IMR-90 (cell line): Measurements from ENCODE around the gene FEM1B. TPM values are rescaled to one million over a fixed set of nuclear protein-coding genes. Genes with fewer than 3 reads are reported as not detected.

ENCODE experiments used
- ATAC-seq: fragments of 200-7000 bp; cut with Tn5 transposase; 2 replicates; pipeline ENCODE4 v1.9.1; 2020; ENCODE audit warnings: low read depth, mild to moderate bottlenecking, moderate library complexity
- BruUV-seq: library from RNA; stranded (reverse); fragments of 400-500 nt; replicated peaks from 2 replicates; lab custom pipeline; 2021; lab: Mats Ljungman, UMichigan
- CTCF ChIA-PET: fragments of 300-600 bp; formaldehyde crosslinking; extraction: SDS; loops from one replicate; lab custom pipeline; 2021; ENCODE audit warnings: antibody characterized with exemption; lab: Yijun Ruan, JAX
- POLR2A ChIA-PET: fragments of 300-600 bp; sonication (Branson Sonifier 250); formaldehyde crosslinking; loops from one replicate; lab custom pipeline; 2022; ENCODE audit warnings: antibody characterized with exemption; ENCODE audit not compliant: unreplicated experiment; lab: Charles Lee
- DNase-seq: peaks from one replicate; pipeline ENCODE4 v3.0.0; 2013
- H2AFZ ChIP-seq: replicated peaks from 2 replicates; pipeline ENCODE3; 2013; ENCODE audit warnings: low read length, mild to moderate bottlenecking; ENCODE audit not compliant: poor library complexity
- H2AK5ac ChIP-seq: 2 replicates; pipeline ENCODE4 v1.6.1; 2013; ENCODE audit warnings: low read depth, low read length, inconsistent platforms
- H2AK9ac ChIP-seq: replicated peaks from 2 replicates; pipeline ENCODE3; 2013; ENCODE audit warnings: mild to moderate bottlenecking, low read depth, low read length, moderate library complexity; ENCODE audit not compliant: poor library complexity
- H2BK120ac ChIP-seq: 2 replicates; pipeline ENCODE4 v1.6.1; 2013; ENCODE audit warnings: low read depth, low read length, inconsistent platforms
- H2BK15ac ChIP-seq: 3 replicates; pipeline ENCODE4 v1.6.1; 2013; ENCODE audit warnings: low read depth, low read length, inconsistent platforms
- H2BK20ac ChIP-seq: 2 replicates; pipeline ENCODE4 v1.6.1; 2013; ENCODE audit warnings: low read depth, mild to moderate bottlenecking, inconsistent platforms, low read length, moderate library complexity
- H2BK5ac ChIP-seq: 2 replicates; pipeline ENCODE4 v1.6.1; 2013; ENCODE audit warnings: mild to moderate bottlenecking, low read depth, low read length, inconsistent platforms; ENCODE audit not compliant: poor library complexity, severe bottlenecking
- H3K14ac ChIP-seq: replicated peaks from 2 replicates; pipeline ENCODE4 v1.6.1; 2013; ENCODE audit warnings: low read depth, low read length, inconsistent platforms
- H3K18ac ChIP-seq: 2 replicates; pipeline ENCODE4 v1.6.1; 2013; ENCODE audit warnings: low read depth, low read length, control low read depth
- H3K23ac ChIP-seq: 2 replicates; pipeline ENCODE4 v1.6.1; 2013; ENCODE audit warnings: low read depth, low read length, inconsistent platforms
- H3K27ac ChIP-seq: 2 replicates; pipeline ENCODE4 v1.5.1; 2013; ENCODE audit warnings: mild to moderate bottlenecking, control low read depth, low read length; ENCODE audit not compliant: insufficient read depth
- H3K27me3 ChIP-seq: 2 replicates; pipeline ENCODE4 v1.6.1; 2013; ENCODE audit warnings: low read length; ENCODE audit not compliant: control insufficient read depth, insufficient read depth
- H3K36me3 ChIP-seq: 2 replicates; pipeline ENCODE4 v1.6.1; 2013; ENCODE audit warnings: low read length, mixed read lengths; ENCODE audit not compliant: control insufficient read depth, insufficient read depth
- H3K4ac ChIP-seq: 2 replicates; pipeline ENCODE4 v1.6.1; 2013; ENCODE audit warnings: low read depth, low read length, inconsistent platforms
- H3K4me1 ChIP-seq: 2 replicates; pipeline ENCODE4 v1.6.1; 2013; ENCODE audit warnings: low read length, mixed read lengths; ENCODE audit not compliant: control insufficient read depth, insufficient read depth
- H3K4me2 ChIP-seq: 2 replicates; pipeline ENCODE4 v1.6.1; 2013; ENCODE audit warnings: low read depth, mild to moderate bottlenecking, control low read depth, low read length, moderate library complexity
- H3K4me3 ChIP-seq: 2 replicates; pipeline ENCODE4 v1.5.1; 2013; ENCODE audit warnings: low read depth, mild to moderate bottlenecking, control low read depth, low read length, moderate library complexity; ENCODE audit not compliant: insufficient read depth
- H3K56ac ChIP-seq: 2 replicates; pipeline ENCODE4 v1.6.1; 2013; ENCODE audit warnings: low read length, inconsistent platforms; ENCODE audit not compliant: insufficient read depth; ENCODE audit errors: extremely low read depth
- H3K79me1 ChIP-seq, 2 experiments: 2 replicates each; pipeline ENCODE4 v1.6.1; 2013; ENCODE audit warnings: low read length in 2 of 2, inconsistent platforms in 1 of 2, low read depth in 1 of 2
- H3K9ac ChIP-seq: 2 replicates; pipeline ENCODE4 v1.6.1; 2013; ENCODE audit warnings: low read depth, low read length, control low read depth
- H3K9me1 ChIP-seq: 2 replicates; pipeline ENCODE4 v1.6.1; 2013; ENCODE audit warnings: low read length, inconsistent platforms; ENCODE audit not compliant: insufficient read depth
- H3K9me3 ChIP-seq: 2 replicates; pipeline ENCODE4 v1.6.1; 2013; ENCODE audit warnings: low read length; ENCODE audit not compliant: control insufficient read depth, insufficient read depth
- H4K20me1 ChIP-seq: 2 replicates; pipeline ENCODE4 v1.6.1; 2013; ENCODE audit warnings: low read length, inconsistent platforms; ENCODE audit not compliant: insufficient read depth
- H4K5ac ChIP-seq: 2 replicates; pipeline ENCODE4 v1.6.1; 2013; ENCODE audit warnings: mild to moderate bottlenecking, low read depth, low read length, control low read depth
- H4K8ac ChIP-seq, 2 experiments: 2 replicates each; pipeline ENCODE4 v1.6.1; 2013; ENCODE audit warnings: low read depth in 2 of 2, low read length in 2 of 2, control low read depth in 1 of 2, inconsistent platforms in 1 of 2
- H4K91ac ChIP-seq: 2 replicates; pipeline ENCODE4 v1.6.1; 2013; ENCODE audit warnings: low read depth, low read length, inconsistent platforms; ENCODE audit not compliant: insufficient read depth
- BHLHE40 ChIP-seq: fragments of 150-350 bp; IDR thresholded peaks from 2 replicates; pipeline ENCODE4 v1.6.1; 2016; ENCODE audit warnings: mild to moderate bottlenecking, low read depth, low read length
- CEBPB ChIP-seq: IDR thresholded peaks from 2 replicates; pipeline ENCODE4 v1.6.1; 2012; ENCODE audit warnings: low read depth, low read length, improper control_type of control experiment
- CHD1 ChIP-seq: IDR thresholded peaks from 2 replicates; pipeline ENCODE4 v1.6.1; 2012; ENCODE audit warnings: low read depth, low read length, improper control_type of control experiment
- FOS ChIP-seq: fragments of 150-350 bp; IDR thresholded peaks from 2 replicates; pipeline ENCODE4 v1.6.1; 2016; ENCODE audit warnings: low read depth, low read length
- MAFK ChIP-seq: IDR thresholded peaks from 2 replicates; pipeline ENCODE4 v1.6.1; 2012; ENCODE audit warnings: low read depth, low read length, improper control_type of control experiment
- MAZ ChIP-seq: IDR thresholded peaks from 2 replicates; pipeline ENCODE4 v1.6.1; 2012; ENCODE audit warnings: low read depth, mild to moderate bottlenecking, low read length, improper control_type of control experiment, moderate library complexity, borderline replicate concordance
- MXI1 ChIP-seq: IDR thresholded peaks from 2 replicates; pipeline ENCODE4 v1.6.1; 2012; ENCODE audit warnings: low read depth, mild to moderate bottlenecking, low read length, moderate library complexity, borderline replicate concordance
- NFE2L2 ChIP-seq: fragments of 150-350 bp; IDR thresholded peaks from 2 replicates; pipeline ENCODE4 v1.6.1; 2016; ENCODE audit warnings: low read depth, mild to moderate bottlenecking, low read length
- POLR2A ChIP-seq: IDR thresholded peaks from 2 replicates; pipeline ENCODE4 v1.6.1; 2012; ENCODE audit warnings: mild to moderate bottlenecking, low read depth, low read length
- RAD21 ChIP-seq: IDR thresholded peaks from 2 replicates; pipeline ENCODE4 v1.6.1; 2012; ENCODE audit warnings: low read length, improper control_type of control experiment
- RCOR1 ChIP-seq: IDR thresholded peaks from 2 replicates; pipeline ENCODE4 v1.6.1; 2012; ENCODE audit warnings: mild to moderate bottlenecking, low read length, improper control_type of control experiment; ENCODE audit not compliant: insufficient replicate concordance
- RFX5 ChIP-seq: IDR thresholded peaks from 2 replicates; pipeline ENCODE4 v1.8.0; 2012; ENCODE audit warnings: low read depth, mild to moderate bottlenecking, low read length, moderate library complexity
- SMC3 ChIP-seq: fragments of 150-350 bp; IDR thresholded peaks from 2 replicates; pipeline ENCODE4 v1.6.1; 2016; ENCODE audit warnings: low read depth, mild to moderate bottlenecking, antibody characterized with exemption, low read length, moderate library complexity
- WGBS, 2 experiments: methylation state at CpG; one replicate each; pipeline versions ENCODE4 v1.1.5 to v1.1.7; 2013; ENCODE audit warnings: missing lambda C conversion rate in 2 of 2; ENCODE audit not compliant: insufficient read length in 1 of 2; ENCODE audit errors: extremely low coverage in 2 of 2; 5-methylcytosine and 5-hydroxymethylcytosine counted together
- dilution Hi-C: fragments of 300-500 bp; cut with HindIII; formaldehyde crosslinking; loops from one replicate; pipeline ENCODE4 v1.14.3; 2018; ENCODE audit warnings: low sequenced_read_pairs; ENCODE audit not compliant: unreplicated experiment
- in situ Hi-C: fragments of 300-500 bp; cut with MboI; formaldehyde crosslinking; loops from 3 replicates; pipeline ENCODE4 v1.14.3; 2019; ENCODE audit warnings: low sequenced_read_pairs, inconsistent platforms, mixed read lengths
- intact Hi-C: fragments of 100-400 bp; cut with micrococcal nuclease; formaldehyde crosslinking; loops from 2 replicates; pipeline ENCODE4 v1.10.0; 2022
- polyA plus RNA-seq, 3 experiments: library from polyadenylated mRNA; depleted of rRNA; stranded (reverse); fragments of >200 nt; gene quantifications; 2 replicates each; pipeline ENCODE4 v1.2.3, GENCODE V29; 2012; ENCODE audit warnings: low replicate concordance in 1 of 3
- total RNA-seq: library from RNA; depleted of rRNA; stranded (reverse); fragments of >200 nt; gene quantifications from 2 replicates; pipeline ENCODE4 v1.2.3, GENCODE V29; 2012
- TF ChIP-seq, protein P1 (sequence below): fragments of 150-350 bp; IDR thresholded peaks from 2 replicates; pipeline ENCODE4 v1.6.1; 2016; ENCODE audit warnings: low read depth, mild to moderate bottlenecking, low read length, moderate library complexity, borderline replicate concordance
- TF ChIP-seq, protein P2 (sequence below): fragments of 150-350 bp; IDR thresholded peaks from 2 replicates; pipeline ENCODE4 v1.6.1; 2017; ENCODE audit warnings: mild to moderate bottlenecking, antibody characterized with exemption, low read length, low read depth

Gene FEM1B
- total and polyA plus RNA-seq, 2 of the 4 experiments (the other 2 are of a cell fraction) = 16.9 to 51.4 TPM

DNA sequence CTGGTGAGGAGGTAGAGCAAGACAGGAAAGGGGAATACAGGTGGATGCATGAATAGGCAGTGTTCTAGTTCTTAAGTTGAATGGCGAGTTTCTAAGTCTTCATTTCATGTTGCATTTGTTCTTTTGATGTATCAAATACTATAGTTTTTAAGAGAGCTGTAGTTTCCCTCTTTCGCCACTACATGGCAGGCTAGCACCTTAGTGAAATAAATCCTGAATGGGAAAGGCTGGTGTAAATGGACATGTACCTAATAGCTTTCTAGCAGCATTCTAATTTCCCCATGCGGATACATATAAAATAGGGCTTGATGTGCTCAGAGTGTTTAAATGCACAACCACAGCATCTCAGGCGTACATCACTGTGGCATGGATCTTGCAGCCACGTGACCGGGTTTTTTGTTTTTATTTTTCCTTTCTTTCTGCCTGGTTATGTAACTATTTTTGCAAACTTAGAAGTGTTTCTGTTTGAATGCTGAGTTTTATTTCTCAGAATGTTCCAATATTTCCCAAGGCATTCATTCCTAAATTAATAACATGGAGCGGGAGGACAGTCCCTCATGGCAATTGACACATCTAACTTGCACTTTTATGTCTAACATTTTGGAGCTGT is 24.5 kb upstream of the FEM1B start:
- no CpG with 5 or more reads among the region's 7 CpGs for WGBS, 2 experiments
- Histone ChIP-seq H3K9ac (no peak overlapping the region), H4K5ac (no peak overlapping the region), H3K79me1 (no peaks in the 10 kb centered on the region), H3K56ac (no peak overlapping the region), H4K8ac (no peak overlapping the region; a peak in 1 of 4 replicates), H3K27ac (no peak overlapping the region), H3K27me3 (peaks cover 2% of the 10 kb centered on the region; the same call in 1 of the 2 replicates), H3K9me3 (no peaks in the 10 kb centered on the region), H3K18ac (no peak overlapping the region), H3K36me3 (no peaks in the 10 kb centered on the region), H3K9me1 (no peaks in the 10 kb centered on the region), H3K23ac (no peak overlapping the region; the same call in 1 of the 2 replicates), H2AFZ (no peak overlapping the region), H3K4ac (no peak overlapping the region), H2AK5ac (no peak overlapping the region), H2AK9ac (no peak overlapping the region), H3K4me3 (no peak overlapping the region), H2BK5ac (no peak overlapping the region), H2BK20ac (no peak overlapping the region), H3K4me1 (no peaks in the 10 kb centered on the region; the same call in 1 of the 2 replicates), H4K20me1 (no peaks in the 10 kb centered on the region), H2BK120ac (no peak overlapping the region), H4K91ac (no peak overlapping the region), H3K4me2 (no peak overlapping the region), H3K14ac (no peak overlapping the region), H2BK15ac (no peak overlapping the region)
- in situ Hi-C loops = no loop called here
- CTCF ChIA-PET = interaction anchor here (0.6 to 1.7 kb wide), 17 partner anchors 18 to 421 kb away, joined by 3 to 8 read pairs (median 4); partner anchors contain the start of gene FEM1B
- POLR2A ChIA-PET = interaction anchor here (0.6 kb wide), 1 partner anchor 36 kb away, joined by 3 read pairs; no protein-coding TSS in a partner anchor
- ATAC-seq = peak; percentile 79
- BruUV-seq = no TSS peak
- DNase-seq = peak; percentile 85
- dilution Hi-C loops = no loop called here
- intact Hi-C loops = loop anchor here (1.0 to 5.0 kb wide), 3 partner anchors 53 to 421 kb away; no protein-coding TSS in a partner anchor
- TF ChIP-seq, protein P1, sequence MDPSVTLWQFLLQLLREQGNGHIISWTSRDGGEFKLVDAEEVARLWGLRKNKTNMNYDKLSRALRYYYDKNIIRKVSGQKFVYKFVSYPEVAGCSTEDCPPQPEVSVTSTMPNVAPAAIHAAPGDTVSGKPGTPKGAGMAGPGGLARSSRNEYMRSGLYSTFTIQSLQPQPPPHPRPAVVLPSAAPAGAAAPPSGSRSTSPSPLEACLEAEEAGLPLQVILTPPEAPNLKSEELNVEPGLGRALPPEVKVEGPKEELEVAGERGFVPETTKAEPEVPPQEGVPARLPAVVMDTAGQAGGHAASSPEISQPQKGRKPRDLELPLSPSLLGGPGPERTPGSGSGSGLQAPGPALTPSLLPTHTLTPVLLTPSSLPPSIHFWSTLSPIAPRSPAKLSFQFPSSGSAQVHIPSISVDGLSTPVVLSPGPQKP = no peak
- TF ChIP-seq FOS (no peak), MXI1 (no peak), MAZ (0 out of 2 replicates have a peak, but pooled peaks have one; percentile 16), BHLHE40 (no peak), RCOR1 (no peak), POLR2A (no peak), CHD1 (no peak), CEBPB (no peak), SMC3 (peak; percentile 84), RAD21 (peak; percentile 91), MAFK (no peak), RFX5 (no peak), NFE2L2 (no peak)
- TF ChIP-seq, protein P2, sequence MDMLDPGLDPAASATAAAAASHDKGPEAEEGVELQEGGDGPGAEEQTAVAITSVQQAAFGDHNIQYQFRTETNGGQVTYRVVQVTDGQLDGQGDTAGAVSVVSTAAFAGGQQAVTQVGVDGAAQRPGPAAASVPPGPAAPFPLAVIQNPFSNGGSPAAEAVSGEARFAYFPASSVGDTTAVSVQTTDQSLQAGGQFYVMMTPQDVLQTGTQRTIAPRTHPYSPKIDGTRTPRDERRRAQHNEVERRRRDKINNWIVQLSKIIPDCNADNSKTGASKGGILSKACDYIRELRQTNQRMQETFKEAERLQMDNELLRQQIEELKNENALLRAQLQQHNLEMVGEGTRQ = no peak
